Fibroblast of the aortic adventitia (primary cell): Measurements from ENCODE around the gene LNPEP. TPM values are rescaled to one million over a fixed set of nuclear protein-coding genes. Genes with fewer than 3 reads are reported as not detected.

ENCODE experiments used
- DNase-seq: peaks from one replicate; pipeline ENCODE4 v3.0.0-alpha.2; 2010; ENCODE audit warnings: low read depth
- H3K4me3 ChIP-seq: 2 replicates; pipeline ENCODE4 v1.5.1; 2011; ENCODE audit warnings: low read depth, mild to moderate bottlenecking, control low read depth, low read length, moderate library complexity
- total RNA-seq: library from RNA; depleted of rRNA; stranded (reverse); fragments of >200 nt; gene quantifications from 2 replicates; pipeline ENCODE4 v1.2.3, GENCODE V29; 2012; ENCODE audit warnings: low replicate concordance
- TF ChIP-seq, protein P1 (sequence below): IDR thresholded peaks from 2 replicates; pipeline ENCODE4 v1.5.1; 2011; ENCODE audit warnings: mild to moderate bottlenecking, low read length, control low read depth, inconsistent platforms; ENCODE audit not compliant: insufficient read depth

Gene LNPEP
- total RNA-seq, 1 donor, result 46.3 TPM

DNA sequence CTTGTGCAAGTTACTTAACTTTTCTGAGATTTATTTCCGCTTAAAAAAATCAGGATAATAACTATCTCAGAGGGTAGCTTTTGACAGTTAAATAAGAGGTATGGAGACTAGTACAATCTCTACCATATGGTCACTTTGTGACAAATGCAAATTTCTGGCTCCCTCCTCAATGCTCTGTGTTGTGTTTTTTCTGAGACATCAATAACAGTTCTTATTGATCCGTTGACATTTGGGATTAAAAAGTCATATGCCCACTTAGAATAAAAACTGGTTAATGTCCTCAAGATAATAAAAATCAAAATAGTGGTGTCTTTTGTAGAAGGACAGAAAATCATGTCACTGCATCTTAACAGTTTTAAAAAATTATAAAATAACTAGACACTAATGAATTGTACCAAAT is 24.7 kb upstream of the LNPEP start:
- no peak overlapping the region for H3K4me3 ChIP-seq
- TF ChIP-seq, protein P1, sequence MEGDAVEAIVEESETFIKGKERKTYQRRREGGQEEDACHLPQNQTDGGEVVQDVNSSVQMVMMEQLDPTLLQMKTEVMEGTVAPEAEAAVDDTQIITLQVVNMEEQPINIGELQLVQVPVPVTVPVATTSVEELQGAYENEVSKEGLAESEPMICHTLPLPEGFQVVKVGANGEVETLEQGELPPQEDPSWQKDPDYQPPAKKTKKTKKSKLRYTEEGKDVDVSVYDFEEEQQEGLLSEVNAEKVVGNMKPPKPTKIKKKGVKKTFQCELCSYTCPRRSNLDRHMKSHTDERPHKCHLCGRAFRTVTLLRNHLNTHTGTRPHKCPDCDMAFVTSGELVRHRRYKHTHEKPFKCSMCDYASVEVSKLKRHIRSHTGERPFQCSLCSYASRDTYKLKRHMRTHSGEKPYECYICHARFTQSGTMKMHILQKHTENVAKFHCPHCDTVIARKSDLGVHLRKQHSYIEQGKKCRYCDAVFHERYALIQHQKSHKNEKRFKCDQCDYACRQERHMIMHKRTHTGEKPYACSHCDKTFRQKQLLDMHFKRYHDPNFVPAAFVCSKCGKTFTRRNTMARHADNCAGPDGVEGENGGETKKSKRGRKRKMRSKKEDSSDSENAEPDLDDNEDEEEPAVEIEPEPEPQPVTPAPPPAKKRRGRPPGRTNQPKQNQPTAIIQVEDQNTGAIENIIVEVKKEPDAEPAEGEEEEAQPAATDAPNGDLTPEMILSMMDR, result no peak
- DNase-seq, result no peak

DNA sequence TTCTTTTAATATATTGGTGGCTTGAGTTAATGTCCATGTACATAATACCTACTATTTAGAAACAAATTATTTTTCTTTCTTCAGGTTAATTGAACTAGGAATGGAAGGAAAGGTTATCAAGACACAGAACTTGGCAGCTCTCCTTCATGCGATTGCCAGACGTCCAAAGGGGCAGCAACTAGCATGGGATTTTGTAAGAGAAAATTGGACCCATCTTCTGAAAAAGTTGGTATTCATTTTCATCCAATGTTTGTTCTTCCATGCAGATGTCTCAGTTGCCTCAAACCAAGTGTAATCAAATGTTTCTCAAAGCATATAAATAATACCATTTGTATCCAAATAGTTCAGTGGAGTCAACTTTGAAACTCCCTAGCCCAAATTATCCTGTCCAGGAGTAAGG is 22.6 kb upstream of the LNPEP start:
- DNase-seq, result no peak
- H3K4me3 ChIP-seq, result no peak overlapping the region
- TF ChIP-seq, protein P1, result no peak

DNA sequence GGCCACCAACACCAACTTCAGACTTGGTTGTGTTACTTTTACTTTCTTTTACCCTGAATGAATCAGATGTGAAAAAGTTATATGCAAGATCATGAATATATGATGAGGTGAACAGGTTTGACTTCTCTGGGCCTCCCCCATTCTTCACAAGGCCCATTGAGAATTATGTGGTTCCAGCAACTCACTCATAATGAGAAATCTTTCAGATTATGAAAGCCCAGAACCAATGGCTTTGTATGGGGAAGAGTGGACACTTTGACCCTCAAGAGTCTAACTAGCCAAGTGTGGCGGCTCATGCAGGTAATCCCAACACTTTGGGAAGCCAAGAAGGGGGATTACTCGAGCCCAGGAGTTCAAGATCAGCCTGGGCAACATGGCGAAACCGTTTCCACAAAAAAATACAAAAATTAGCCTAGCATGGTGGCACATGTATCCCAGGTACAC is 16.1 kb upstream of the LNPEP start:
- H3K4me3 ChIP-seq, result no peak overlapping the region
- TF ChIP-seq, protein P1, result no peak
- no peak for DNase-seq

DNA sequence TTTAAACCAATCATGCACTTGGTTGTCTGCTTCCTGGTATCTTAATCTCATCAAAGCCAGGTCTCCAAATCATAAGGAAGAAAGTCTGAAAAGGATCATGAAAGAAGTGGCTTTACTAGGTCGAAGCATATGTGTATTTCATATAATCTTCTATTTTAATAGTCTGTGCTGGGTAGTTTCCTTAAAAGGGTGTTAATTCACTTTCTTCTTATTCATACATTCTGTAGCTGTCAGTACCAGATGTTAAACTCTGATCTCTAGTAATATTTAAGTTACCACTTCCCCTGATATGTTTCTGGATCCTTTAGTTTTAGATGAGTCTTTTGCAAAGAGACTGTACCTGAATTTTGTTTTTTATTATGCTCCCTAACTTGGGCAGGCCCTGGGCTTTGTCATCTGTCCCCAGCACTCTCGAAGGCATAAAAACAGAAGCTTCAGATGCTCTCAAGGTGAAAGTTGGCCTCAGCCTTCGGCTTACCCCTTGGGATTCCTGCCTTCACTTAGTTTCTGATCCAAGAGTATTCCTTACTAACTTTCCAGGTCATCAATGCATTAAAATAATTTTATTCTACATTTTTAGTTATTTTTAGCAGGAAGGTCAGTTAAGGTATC is 15.0 kb upstream of the LNPEP start:
- TF ChIP-seq, protein P1, result no peak
- H3K4me3 ChIP-seq, result no peak overlapping the region
- DNase-seq, result no peak

DNA sequence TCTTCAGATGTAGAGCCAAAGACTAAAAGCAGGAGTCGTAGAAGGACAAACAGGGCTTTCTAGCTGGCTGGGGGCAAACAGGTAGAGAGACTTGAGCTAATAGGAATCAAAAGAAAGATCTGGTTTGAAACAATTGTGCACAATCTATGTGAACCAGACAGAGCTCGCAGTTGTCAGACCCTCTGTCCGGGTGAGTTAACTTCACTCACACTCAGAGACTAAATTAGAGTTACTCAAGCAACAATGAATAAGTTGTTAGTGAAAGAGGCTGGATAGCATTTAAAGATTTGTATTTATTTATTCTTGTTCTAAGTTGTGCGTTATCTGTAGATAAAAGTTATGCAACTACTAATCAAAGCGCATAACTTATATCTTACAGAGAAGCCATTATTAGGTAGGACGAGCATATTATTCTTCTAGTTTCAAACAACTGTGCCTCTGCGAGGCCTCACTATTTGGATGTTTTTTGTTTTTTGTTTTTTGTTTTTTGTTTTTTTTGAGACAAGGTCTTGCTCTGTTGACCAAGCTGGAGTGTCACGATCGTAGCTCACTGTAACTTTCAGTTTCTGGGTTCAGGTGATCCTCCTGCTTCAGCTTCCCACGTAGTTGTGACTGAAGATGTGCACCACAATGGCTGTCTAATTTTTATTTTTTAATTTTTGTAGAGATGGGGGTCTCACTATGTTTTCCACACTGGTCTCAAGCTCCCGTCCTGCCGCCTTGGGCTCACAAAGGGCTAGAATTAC is 13.2 kb upstream of the LNPEP start:
- TF ChIP-seq, protein P1, result no peak
- no peak overlapping the region for H3K4me3 ChIP-seq
- DNase-seq, result no peak

DNA sequence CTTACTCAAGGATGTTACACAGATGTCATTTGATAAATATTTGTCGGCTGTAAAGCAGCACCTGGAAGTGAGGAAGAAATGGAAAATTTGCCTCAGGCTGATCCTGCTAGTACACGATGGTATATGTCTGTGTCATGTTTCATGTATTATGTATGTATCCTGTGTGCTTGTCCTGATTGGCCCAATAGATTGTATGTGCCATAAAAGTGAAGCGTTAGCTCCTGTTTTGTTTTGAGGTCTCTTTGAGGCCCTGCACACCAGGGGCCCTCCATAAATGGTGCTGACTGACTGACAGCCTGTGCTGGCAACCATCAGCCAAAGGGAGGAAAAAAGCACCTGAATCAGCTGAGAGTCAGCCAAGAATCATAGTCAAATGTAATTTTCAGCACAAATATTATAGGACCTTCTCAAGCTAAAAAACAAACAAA is 11.8 kb upstream of the LNPEP start:
- H3K4me3 ChIP-seq, result no peak overlapping the region
- no peak for DNase-seq
- TF ChIP-seq, protein P1, result no peak
